Stomach (tissue), 4 donors: ENCODE results near the gene COL9A2.

ENCODE experiments used
- EP300 ChIP-seq: sonication (generic); formaldehyde crosslinking; IDR thresholded peaks from one replicate; pipeline ENCODE4 v1.6.1; 2017; ENCODE audit warnings: antibody characterized with exemption
- POLR2A ChIP-seq, 4 donors: fragments of 450-650 bp; IDR thresholded peaks; one replicate each; pipeline ENCODE4 v1.6.1; 2016; ENCODE audit warnings: antibody characterized with exemption in 4 of 4, control low read depth in 2 of 4, mild to moderate bottlenecking in 1 of 4, moderate library complexity in 1 of 4
- POLR2AphosphoS5 ChIP-seq, 3 donors: sonication (generic); formaldehyde crosslinking; IDR thresholded peaks; one replicate each; pipeline ENCODE4 v1.6.1; 2016; ENCODE audit warnings: antibody characterized with exemption in 3 of 3

GRCh38 chr1:40251456-40251855, 65.6 kb downstream of the COL9A2 start:
- TF ChIP-seq POLR2A (IDR thresholded peaks at IDR 0.05) (no peak), EP300 (no peak), POLR2AphosphoS5 (IDR thresholded peaks at IDR 0.05) (no peak)
